Adrenal gland (tissue), 12 donors: ENCODE results near the gene NR2C1. TPM values are rescaled to one million over a fixed set of nuclear protein-coding genes. Genes with fewer than 3 reads are reported as not detected.

Experiments used
- DNase-seq, 7 donors: peaks; one replicate each; pipeline ENCODE4 v3.0.0-alpha.2; 2019 to 2020
- H3K27ac ChIP-seq, 5 donors: fragments of 200-600 bp; sonication (generic) in 4 of 5; 1 replicate in 3 of 5; 2 replicates in 2 of 5; pipeline versions ENCODE4 v1.5.1 to v1.8.0; 2016 to 2020; ENCODE audit warnings: mild to moderate bottlenecking in 1 of 5
- H3K27me3 ChIP-seq: fragments of 200-600 bp; 2 replicates; pipeline ENCODE4 v1.8.0; 2021
- H3K36me3 ChIP-seq, 2 donors: fragments of 200-600 bp; replicated peaks in 1 of 2; 1 replicate in 1 of 2; 2 replicates in 1 of 2; pipeline versions ENCODE4 v1.5.1 to v1.8.0; 2018 to 2022
- H3K4me1 ChIP-seq, 2 donors: fragments of 200-600 bp; replicated peaks in 1 of 2; 1 replicate in 1 of 2; 2 replicates in 1 of 2; pipeline versions ENCODE4 v1.5.1 to v1.8.0; 2018 to 2021
- H3K4me3 ChIP-seq, 4 donors: fragments of 200-600 bp; sonication (generic) in 3 of 4; one replicate each; pipeline ENCODE4 v1.5.1; 2016 to 2018
- H3K9me3 ChIP-seq, 3 donors: fragments of 200-600 bp; sonication (generic) in 1 of 3; replicated peaks in 1 of 3; 1 replicate in 2 of 3; 2 replicates in 1 of 3; pipeline versions ENCODE4 v1.5.1 to v1.8.0; 2016 to 2021
- CTCF ChIP-seq, 6 experiments: fragments of 450-650 bp in 4 of 6; fragments of 200-600 bp in 2 of 6; sonication (generic) in 1 of 6; IDR thresholded peaks; 1 replicate in 5 of 6; 2 replicates in 1 of 6; pipeline versions ENCODE4 v1.5.1 to v1.8.0; 2016 to 2021; ENCODE audit warnings: antibody characterized with exemption in 6 of 6, mild to moderate bottlenecking in 2 of 6, moderate library complexity in 1 of 6
- POLR2A ChIP-seq, 2 donors: fragments of 450-650 bp; IDR thresholded peaks; one replicate each; pipeline ENCODE4 v1.6.1; 2017; ENCODE audit warnings: antibody characterized with exemption in 2 of 2, mild to moderate bottlenecking in 2 of 2, moderate library complexity in 1 of 2
- WGBS, 4 donors: extraction: QIAGEN DNeasy Blood & Tissue Kit in 2 of 4; methylation state at CpG; one replicate each; pipeline versions ENCODE4 v1.1.5 to v1.1.7; 2013 to 2017; 5-methylcytosine and 5-hydroxymethylcytosine counted together
- intact Hi-C, 2 donors: fragments of 100-400 bp; cut with DNase I; formaldehyde crosslinking; loops; one replicate each; pipeline versions ENCODE4 v1.14.1 to v1.15.0; 2022 to 2023
- polyA plus RNA-seq, 3 donors: library from polyadenylated mRNA; stranded (reverse); fragments of 200-250 nt in 2 of 3; fragments of 350-450 nt in 1 of 3; fragmentation: Illumina TruSeq in 1 of 3; extraction: RNeasy Lipid Tissue Mini Kit (QIAGEN cat#74804) in 1 of 3; gene quantifications; one replicate each; pipeline ENCODE4 v1.2.3, GENCODE V29; 2013 to 2014
- total RNA-seq, 9 donors: library from RNA; depleted of rRNA in 4 of 9; stranded (reverse); fragments of >200 nt in 4 of 9; fragments of 120-200 nt in 1 of 9; fragmentation: NEBNext Ultra II Directional in 1 of 9; extraction: Animal tissue kit (Norgen Biotek cat#: 25700) in 1 of 9; gene quantifications; one replicate each; pipeline versions ENCODE4 v1.1.0 to v1.2.4, GENCODE V29; 2013 to 2023
- donor health status: healthy with polysubstance abuse.
- donor health status: Bipolar disorder and iron deficiency.
- donor health status: DM: yes; HTN: yes; CAD: no.
- donor health status: DM: no; HTN: no; CAD: no.
- donor health status: DM: no; HTN: no; CAD: no.
- donor health status: DM: yes; HTN: yes; CAD: no.

Gene NR2C1
- total and polyA plus RNA-seq, 12 donors, result 19.8 to 300 (median 45.6) TPM

GRCh38 chr12:95060951-95061350 is 12.5 kb downstream of the NR2C1 start:
- H3K36me3 ChIP-seq, result peaks cover 0 to 75% of the 10 kb centered on the region in 2 donors
- TF ChIP-seq CTCF (IDR thresholded peaks at IDR 0.05) (no peak), POLR2A (IDR thresholded peaks at IDR 0.05) (no peak)
- no peak for DNase-seq
- H3K4me3 ChIP-seq, result no peak overlapping the region
- WGBS, 4 donors, result 62 to 72% (median 65%) methylated on average over 1 of the region's 1 CpG
- H3K27me3 ChIP-seq, result no peaks in the 10 kb centered on the region
- no peaks in the 10 kb centered on the region for H3K9me3 ChIP-seq
- H3K4me1 ChIP-seq, result peaks cover 2 to 5% of the 10 kb centered on the region in 2 donors
- intact Hi-C loops, result no loop called here
- H3K27ac ChIP-seq, result no peak overlapping the region

- no peak for DNase-seq
Measured at GRCh38 chr12:95059984-95060383, 13.4 kb downstream of the NR2C1 start.

GRCh38 chr12:95057424-95057823 is 16.0 kb downstream of the NR2C1 start:
- intact Hi-C loops, result no loop called here
- H3K27me3 ChIP-seq, result no peaks in the 10 kb centered on the region
- H3K4me1 ChIP-seq, result peaks cover 0 to 4% of the 10 kb centered on the region in 2 donors
- no peak for TF ChIP-seq CTCF (IDR thresholded peaks at IDR 0.05)
- no peak overlapping the region for H3K27ac ChIP-seq
- H3K9me3 ChIP-seq, result no peaks in the 10 kb centered on the region
- peaks cover 0 to 67% of the 10 kb centered on the region in 2 donors for H3K36me3 ChIP-seq
- WGBS, 4 donors, result 95 to 99% (median 98%) methylated on average over 3 of the region's 3 CpGs
- H3K4me3 ChIP-seq, result no peak overlapping the region
- no peak for DNase-seq

More at GRCh38 chr12:95059984-95060383, 13.4 kb downstream of the NR2C1 start:
- intact Hi-C loops, result no loop called here
- TF ChIP-seq CTCF (IDR thresholded peaks at IDR 0.05) (no peak), POLR2A (IDR thresholded peaks at IDR 0.05) (no peak)
- Histone ChIP-seq H3K4me3 (no peak overlapping the region), H3K4me1 (no peaks in the 10 kb centered on the region), H3K27ac (no peak overlapping the region), H3K27me3 (no peaks in the 10 kb centered on the region), H3K36me3 (peaks cover 0 to 78% of the 10 kb centered on the region in 2 donors), H3K9me3 (no peaks in the 10 kb centered on the region)
- WGBS, 4 donors, result 85 to 93% (median 90%) methylated on average over 4 of the region's 4 CpGs

- intact Hi-C loops, result no loop called here
- H3K27ac ChIP-seq, result no peak overlapping the region
- no peaks in the 10 kb centered on the region for H3K9me3 ChIP-seq
- peaks cover 0 to 58% of the 10 kb centered on the region in 2 donors for H3K36me3 ChIP-seq
- no peak overlapping the region for H3K4me3 ChIP-seq
- H3K4me1 ChIP-seq, result peaks cover 0 to 4% of the 10 kb centered on the region in 2 donors
- 84 to 95% (median 90%) methylated on average over 2 of the region's 2 CpGs for WGBS, 4 donors
- no peaks in the 10 kb centered on the region for H3K27me3 ChIP-seq
- TF ChIP-seq CTCF (IDR thresholded peaks at IDR 0.05) (no peak), POLR2A (IDR thresholded peaks at IDR 0.05) (no peak)
- no peak for DNase-seq
Measured at GRCh38 chr12:95055057-95055456, 18.4 kb downstream of the NR2C1 start.
